GM21528 (cell line): ENCODE measurements around the gene MYOCOS.
"Not testable (repeated sequence)": the region's sequence is repeated elsewhere in the genome, so short reads cannot be mapped to it uniquely, and the experiment has no call there.

Experiments used
- ATAC-seq: cut with Tn5 transposase; IDR thresholded peaks from one replicate; pipeline ENCODE4 v1.9.1; 2021; ENCODE audit warnings: mild to moderate bottlenecking, moderate library complexity; ENCODE audit not compliant: unreplicated experiment, low FRiP score

Gene MYOCOS

DNA sequence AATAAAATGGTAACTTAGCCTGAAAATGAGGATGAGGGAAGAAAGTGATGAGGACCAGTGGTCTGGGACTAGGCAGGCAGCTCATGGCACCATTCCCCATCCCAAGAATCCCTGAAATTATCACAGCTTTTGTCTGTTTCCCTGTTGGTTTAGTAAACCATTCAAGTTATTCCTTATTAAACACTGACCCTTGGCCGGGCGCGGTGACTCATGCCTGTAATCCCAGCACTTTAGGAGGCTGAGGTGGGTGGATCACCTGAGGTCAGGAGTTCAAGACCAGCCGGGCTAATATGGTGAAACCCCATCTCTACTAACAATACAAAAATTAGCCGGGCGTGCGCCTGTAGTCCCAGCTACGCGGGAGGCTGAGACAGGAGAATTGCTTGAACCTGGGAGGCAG is 34.2 kb downstream of the MYOCOS start:
- not testable (repeated sequence) for ATAC-seq

DNA sequence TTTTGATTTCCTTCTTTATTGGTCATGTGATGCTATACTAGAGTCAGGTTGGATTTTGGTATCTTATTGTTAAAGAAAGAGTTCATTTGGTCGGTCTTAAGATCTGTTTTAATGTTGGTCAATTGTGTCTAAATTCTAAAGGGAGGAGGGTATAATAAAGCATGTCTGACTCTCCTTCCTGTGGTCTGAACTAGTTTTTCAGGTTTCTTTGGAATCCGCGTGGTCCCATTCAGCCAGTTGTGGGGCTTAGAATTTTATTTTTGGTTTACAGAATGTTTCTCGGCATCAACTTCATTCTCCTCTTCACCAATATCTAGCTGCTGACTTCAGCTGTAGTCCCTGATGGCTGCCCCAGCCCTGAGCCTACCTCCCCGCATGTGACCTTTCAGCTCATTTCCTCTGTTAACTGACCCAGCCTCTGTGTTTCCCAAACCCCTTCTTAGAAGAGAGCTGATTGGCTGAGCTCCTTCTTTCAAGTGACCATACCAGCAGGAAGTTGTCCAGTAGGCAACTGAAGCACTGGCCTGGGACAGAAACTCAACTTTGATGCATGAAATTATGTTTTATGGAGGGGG is 39.1 kb downstream of the MYOCOS start:
- ATAC-seq = no peak

DNA sequence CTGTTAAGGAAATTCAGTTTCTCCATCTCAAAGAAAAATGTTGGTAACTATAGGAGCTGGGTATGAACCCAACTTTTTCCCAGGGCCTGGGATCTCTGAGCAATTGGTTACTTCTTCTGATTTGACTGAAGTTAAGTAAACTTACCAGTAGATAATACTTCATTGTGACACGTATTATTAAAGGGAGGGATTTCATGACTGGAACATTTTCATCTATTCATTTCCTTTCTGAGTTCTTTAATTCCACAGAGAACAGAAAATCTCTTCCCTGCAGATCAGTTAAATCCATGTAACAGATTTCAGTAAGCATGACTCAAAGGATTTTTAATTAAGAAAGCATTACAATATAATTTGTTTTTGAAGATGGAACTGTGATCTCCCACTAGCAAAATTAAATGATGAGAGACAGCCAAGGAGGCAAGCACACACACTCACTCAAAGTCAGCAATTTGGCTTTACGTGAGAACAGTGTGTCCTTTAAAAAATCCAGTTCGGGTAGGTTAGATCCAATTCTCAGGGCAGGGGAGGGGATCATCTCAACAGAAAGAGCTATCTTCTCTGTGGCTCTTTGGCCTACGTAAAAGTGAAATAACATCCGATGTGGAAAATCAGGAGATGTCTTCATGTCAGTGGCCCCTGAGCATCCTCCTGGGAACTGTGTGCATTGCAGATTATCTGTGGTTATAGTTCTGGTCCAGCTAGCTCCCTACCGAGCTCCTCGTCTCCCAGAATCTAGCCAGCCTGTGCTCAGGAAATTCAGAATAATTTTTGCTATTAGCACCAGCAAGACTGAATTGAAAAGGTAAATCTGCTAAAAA is 41.2 kb downstream of the MYOCOS start:
- no peak for ATAC-seq

DNA sequence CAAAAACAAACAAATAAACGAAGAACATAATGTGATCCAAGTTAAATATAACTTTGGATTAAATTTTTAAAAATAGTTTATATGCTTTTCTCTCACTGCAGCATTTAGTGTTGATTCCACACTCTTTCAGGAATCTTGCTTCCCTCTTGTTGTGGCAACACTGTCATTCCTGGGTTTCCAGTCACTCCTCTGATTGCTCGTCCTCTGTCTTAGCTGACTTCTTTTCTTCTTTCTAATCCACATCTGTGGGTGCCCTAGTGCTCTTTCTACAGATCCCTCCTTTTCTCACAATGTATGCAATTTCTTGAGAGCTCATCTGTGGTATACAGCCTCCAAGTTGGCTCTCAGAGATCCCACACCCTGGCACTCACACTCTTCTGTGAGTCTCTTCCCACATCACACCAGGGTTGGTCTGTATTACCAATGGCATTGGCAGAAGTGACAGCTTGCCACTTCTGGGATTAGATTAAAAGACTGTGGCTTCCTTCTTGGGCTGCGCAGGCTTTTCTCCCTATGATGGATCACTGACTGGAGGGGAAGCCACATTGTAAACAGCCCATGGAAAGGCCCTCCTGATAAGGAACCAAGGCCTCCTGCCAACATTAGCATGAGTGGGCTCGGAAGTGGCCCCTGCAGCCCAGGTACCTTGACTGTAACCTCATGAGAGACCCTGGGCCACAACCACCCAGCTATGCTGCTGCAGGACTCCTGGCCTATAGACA is 42.0 kb downstream of the MYOCOS start:
- no peak for ATAC-seq

DNA sequence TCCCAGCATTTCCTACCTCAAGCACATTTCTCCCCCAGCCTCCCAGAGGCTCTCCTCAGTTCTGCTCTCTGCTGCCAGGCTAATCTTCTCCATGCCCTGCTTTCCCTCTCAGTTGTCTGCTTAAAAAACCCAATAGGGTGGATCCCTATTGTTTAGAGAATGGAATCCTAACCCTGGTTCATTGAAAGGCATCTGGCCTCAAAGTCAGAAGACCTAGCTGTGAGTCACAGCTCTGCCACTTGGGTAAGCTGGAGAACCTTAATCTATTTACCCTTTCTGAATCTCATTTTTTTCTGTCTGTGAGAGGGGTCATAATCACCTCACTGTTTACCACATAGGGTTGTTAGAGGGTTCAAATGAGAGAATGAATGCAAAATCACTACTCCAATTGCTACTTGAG is 42.9 kb downstream of the MYOCOS start:
- ATAC-seq = no peak

DNA sequence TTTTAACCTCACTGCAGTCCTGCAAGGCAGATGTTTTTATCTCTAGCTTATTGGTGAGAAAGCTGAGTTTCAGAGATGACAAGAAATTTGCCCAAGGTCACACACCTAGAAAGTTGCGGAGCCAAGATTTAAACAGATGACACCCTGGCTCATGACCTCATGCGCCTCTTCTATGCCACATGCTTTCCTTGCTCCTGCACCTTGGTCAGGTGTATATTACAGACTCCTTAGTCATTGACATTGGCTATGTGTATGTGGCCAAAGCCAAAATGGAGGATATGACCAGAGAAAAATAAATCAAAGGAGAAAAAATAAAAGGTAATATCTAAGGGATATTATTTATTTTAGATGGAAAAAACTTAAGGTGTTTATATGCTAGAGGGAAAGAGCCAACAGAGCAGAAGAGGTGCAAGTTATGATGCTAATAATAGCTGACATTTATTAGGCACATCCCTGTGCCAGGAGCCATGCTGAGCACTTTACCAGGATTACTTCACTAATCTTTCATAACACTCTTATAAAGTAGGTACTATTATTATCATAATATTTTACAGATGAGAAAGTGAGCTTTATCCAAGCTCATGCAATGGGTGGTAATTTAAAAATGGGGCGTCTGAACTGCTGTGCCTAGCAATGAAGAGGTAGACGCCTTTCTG is 44.2 kb downstream of the MYOCOS start:
- ATAC-seq = no peak

DNA sequence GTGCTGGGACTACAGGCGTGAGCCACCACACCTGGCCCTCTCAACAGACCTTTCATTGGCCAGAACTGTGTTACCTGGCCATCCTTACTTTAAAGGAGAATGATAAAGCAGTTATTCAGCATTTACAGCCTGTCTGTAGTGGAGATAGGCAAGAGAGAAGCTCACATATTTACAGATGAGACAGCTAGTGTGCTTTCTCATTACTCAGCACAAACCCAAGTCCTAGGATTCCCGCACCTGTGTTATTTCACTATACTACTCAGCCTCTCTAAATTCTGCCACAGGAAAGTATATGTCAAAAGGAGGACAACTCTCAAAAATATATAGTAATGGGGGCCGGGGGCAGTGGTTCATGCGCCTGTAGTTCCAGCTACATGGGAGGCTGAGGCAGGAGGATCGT is 46.3 kb downstream of the MYOCOS start:
- ATAC-seq = no peak

DNA sequence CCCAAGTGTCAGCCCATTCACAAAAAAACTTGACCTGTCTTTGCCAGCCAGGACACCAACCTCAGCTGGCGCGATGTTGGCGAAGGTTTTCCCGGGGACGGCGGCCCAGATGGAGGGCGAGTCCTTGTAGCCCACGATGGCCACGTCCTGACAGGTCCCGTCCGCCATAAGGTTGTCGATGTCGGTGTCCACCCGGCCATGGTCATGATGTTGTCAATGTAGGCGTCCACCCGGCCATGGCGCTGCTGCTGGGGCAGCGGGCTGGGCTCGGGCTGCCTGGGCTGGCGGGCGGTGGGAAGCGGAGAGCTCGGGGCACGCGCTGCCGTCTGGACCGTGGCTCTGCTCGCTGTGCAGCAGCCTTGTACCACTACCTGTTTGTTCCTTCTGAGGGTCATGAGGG is 48.7 kb downstream of the MYOCOS start:
- ATAC-seq = no peak

DNA sequence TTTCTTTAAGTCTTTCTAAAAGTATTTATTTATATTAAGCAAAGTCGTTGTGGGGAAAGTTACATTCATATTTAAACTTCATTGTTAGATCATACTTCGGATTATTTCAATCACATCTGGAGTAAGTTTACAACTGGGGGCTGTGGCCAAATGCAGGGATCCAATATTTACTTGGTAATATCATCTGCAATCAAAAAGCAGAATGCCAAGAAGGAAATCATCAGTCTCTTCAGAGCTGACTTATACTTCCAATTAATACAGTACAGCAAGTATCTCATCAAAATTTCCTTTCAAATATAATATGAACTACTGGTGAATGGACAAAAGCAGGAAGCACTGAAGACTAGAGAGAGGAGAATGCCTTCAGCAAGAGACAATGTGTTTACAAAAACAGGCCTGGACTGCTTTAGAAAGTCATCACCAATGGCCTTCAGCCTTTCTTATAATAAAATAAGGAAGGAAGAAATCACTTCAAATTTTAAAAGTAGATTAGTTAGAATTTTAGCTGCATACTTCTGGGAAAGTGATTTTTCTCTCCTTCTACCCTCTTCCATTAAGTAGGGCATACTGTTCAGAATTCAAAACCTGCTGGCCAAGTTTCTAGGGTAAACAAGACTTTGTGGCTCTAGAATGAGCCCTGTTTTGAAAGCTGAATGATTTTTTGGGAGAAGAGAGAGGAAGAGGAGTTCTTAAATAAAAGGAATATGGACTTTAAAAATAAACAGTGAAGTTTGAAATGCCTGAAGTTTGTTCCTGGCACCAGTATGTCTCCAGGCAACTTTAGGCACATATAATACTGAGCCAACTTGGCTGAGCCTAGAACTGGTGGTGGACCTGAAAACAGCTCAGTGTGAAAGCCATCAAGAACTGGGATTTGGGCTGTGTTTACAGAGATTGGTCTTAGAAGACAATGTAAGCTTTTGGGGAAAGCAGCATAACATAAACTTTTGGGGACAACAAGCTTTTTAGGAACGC is 52.7 kb downstream of the MYOCOS start:
- ATAC-seq = no peak
